ENCODE measurements around the gene HES6.
A peak's percentile ranks its signal among the peaks of the same experiment; 100 is the strongest.

HES6 gene

DNA sequence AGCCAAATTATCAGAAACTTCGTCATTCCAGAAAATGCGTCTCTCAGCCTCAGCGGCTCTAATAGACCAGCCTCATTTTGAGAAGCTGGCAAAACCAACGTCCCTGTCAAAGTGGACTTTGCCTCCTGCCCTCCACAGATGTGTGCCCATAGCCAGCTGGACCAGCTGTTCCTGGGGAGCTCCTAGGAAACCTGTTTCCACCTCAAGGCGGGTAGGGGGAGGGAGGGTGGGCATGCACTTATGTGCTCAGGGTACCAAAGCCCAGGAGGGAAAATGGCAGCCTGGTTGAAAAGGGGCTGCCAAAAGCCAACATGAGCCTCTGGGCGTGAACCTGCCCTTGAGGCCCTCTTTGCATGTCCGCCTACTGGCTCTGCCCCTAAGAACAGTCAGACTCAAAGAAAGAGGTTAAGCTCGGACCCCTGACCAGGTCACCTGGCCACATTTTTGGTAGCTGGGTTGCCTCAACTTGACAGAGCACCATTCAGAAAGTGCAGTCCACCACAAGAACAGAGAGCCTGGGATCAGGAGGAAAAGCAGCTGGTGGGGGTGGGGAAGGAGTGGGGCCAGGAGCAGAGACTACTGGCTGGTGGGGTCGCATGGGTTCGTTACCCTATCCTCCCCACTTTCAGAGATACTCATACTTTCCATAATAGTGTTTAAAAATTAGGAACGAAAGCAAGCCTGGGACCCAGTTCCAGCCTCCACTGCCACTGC, 45.1 kb upstream of the HES6 start:
- peaks cover 33% of the 10 kb centered on the region for H3K4me1 ChIP-seq (ENCODE audit: insufficient read depth, poor library complexity, severe bottlenecking)
- TF ChIP-seq CTCF (IDR thresholded peaks at IDR 0.05; ENCODE audit: poor library complexity, severe bottlenecking) = no peak
- DNase-seq (ENCODE audit: low spot score) = no peak
- H3K36me3 ChIP-seq (ENCODE audit: low read depth) = no peaks in the 10 kb centered on the region
- H3K27me3 ChIP-seq (ENCODE audit: insufficient read depth, poor library complexity, severe bottlenecking) = no peaks in the 10 kb centered on the region
- no peaks in the 10 kb centered on the region for H3K9me3 ChIP-seq (ENCODE audit: severe bottlenecking)
- H3K4me3 ChIP-seq (ENCODE audit: severe bottlenecking) = no peak overlapping the region
- H3K27ac ChIP-seq (ENCODE audit: poor library complexity, severe bottlenecking) = peak overlapping the region; percentile 85
- ATAC-seq (ENCODE audit: low read depth) = no peak

- H3K27ac ChIP-seq (ENCODE audit: poor library complexity, severe bottlenecking) = no peak overlapping the region
- H3K4me1 ChIP-seq (ENCODE audit: insufficient read depth, poor library complexity, severe bottlenecking) = peaks cover 25% of the 10 kb centered on the region
- no peak overlapping the region for H3K4me3 ChIP-seq (ENCODE audit: severe bottlenecking)
- no peak for ATAC-seq (ENCODE audit: low read depth)
- H3K36me3 ChIP-seq (ENCODE audit: low read depth) = no peaks in the 10 kb centered on the region
- TF ChIP-seq CTCF (IDR thresholded peaks at IDR 0.05; ENCODE audit: poor library complexity, severe bottlenecking) = no peak
- H3K9me3 ChIP-seq (ENCODE audit: severe bottlenecking) = no peaks in the 10 kb centered on the region
- DNase-seq (ENCODE audit: low spot score) = peak; percentile 28
- H3K27me3 ChIP-seq (ENCODE audit: insufficient read depth, poor library complexity, severe bottlenecking) = no peaks in the 10 kb centered on the region
These were observed 43.3 kb upstream of the HES6 start for GRCh38 chr2:238282861-238283738.

GRCh38 chr2:238281826-238282480, 42.1 kb upstream of the HES6 start:
- Histone ChIP-seq H3K9me3 (ENCODE audit: severe bottlenecking) (no peaks in the 10 kb centered on the region), H3K4me1 (ENCODE audit: insufficient read depth, poor library complexity, severe bottlenecking) (peaks cover 20% of the 10 kb centered on the region), H3K4me3 (ENCODE audit: severe bottlenecking) (no peak overlapping the region), H3K27ac (ENCODE audit: poor library complexity, severe bottlenecking) (no peak overlapping the region), H3K36me3 (ENCODE audit: low read depth) (peaks cover under 1% of the 10 kb centered on the region; the same call in 1 of the 2 replicates), H3K27me3 (ENCODE audit: insufficient read depth, poor library complexity, severe bottlenecking) (no peaks in the 10 kb centered on the region)
- ATAC-seq (ENCODE audit: low read depth) (no peak), DNase-seq (ENCODE audit: low spot score) (no peak)
- no peak for TF ChIP-seq CTCF (IDR thresholded peaks at IDR 0.05; ENCODE audit: poor library complexity, severe bottlenecking)

DNA sequence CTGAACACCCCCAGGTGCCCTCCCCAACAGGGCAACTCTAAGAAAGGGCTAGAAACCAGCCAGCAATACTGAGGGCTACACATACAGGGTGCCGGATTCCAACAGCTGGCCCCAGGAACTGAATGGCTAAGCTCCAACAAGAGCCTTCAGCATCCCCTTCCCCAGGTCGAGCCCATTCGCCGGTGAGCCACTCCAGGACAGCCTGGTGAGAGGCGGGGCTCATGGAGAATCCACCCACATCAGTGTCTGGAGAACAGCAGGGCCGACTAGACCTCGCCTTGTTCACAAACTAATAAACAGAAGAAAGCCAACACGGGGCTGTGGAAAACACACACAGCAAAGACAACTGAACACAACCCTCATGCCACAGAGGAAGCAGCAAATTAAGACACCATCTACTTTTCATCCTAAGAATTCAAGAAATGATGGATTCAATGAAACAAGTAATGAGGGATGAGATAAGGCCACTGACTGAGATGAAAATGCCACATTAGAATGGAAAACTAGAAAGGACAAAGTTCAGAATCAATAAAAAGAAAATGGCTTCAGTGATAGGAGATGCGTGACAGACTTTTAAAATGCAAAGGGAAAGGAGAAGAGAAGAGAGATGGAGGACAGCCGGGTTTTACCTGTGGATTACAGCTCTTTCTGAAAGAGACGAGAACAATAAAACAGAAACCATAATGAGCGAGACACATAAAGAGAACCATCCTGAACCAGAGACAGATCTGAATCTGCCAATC, 40.4 kb upstream of the HES6 start:
- no peak overlapping the region for H3K4me3 ChIP-seq (ENCODE audit: severe bottlenecking)
- peaks cover 3% of the 10 kb centered on the region for H3K4me1 ChIP-seq (ENCODE audit: insufficient read depth, poor library complexity, severe bottlenecking)
- no peaks in the 10 kb centered on the region for H3K9me3 ChIP-seq (ENCODE audit: severe bottlenecking)
- no peak for ATAC-seq (ENCODE audit: low read depth)
- H3K36me3 ChIP-seq (ENCODE audit: low read depth) = peaks cover 14% of the 10 kb centered on the region
- no peak overlapping the region for H3K27ac ChIP-seq (ENCODE audit: poor library complexity, severe bottlenecking)
- no peak for DNase-seq (ENCODE audit: low spot score)
- no peaks in the 10 kb centered on the region for H3K27me3 ChIP-seq (ENCODE audit: insufficient read depth, poor library complexity, severe bottlenecking)
- TF ChIP-seq CTCF (IDR thresholded peaks at IDR 0.05; ENCODE audit: poor library complexity, severe bottlenecking) = no peak

Data from RWPE2 (cell line).